K562 (cell line): ENCODE measurements around the gene WDR13. TPM values are rescaled to one million over a fixed set of nuclear protein-coding genes. Genes with fewer than 3 reads are reported as not detected.
A peak's percentile ranks its signal among the peaks of the same experiment; 100 is the strongest.

Source experiments
- ARID3B ChIP-seq: fragments of 250-450 bp; sonication (Bioruptor Pico); IDR thresholded peaks from 2 replicates; pipeline ENCODE4 v1.4.0; 2020; ENCODE audit warnings: borderline replicate concordance
- CBFA2T2 ChIP-seq: fragments of 450-650 bp; conservative IDR thresholded peaks from 2 replicates; pipeline ENCODE4 v1.6.1; 2017; ENCODE audit warnings: mild to moderate bottlenecking
- CBX1 ChIP-seq: sonication (generic); IDR thresholded peaks from 2 replicates; pipeline ENCODE4 v1.6.1; 2016; ENCODE audit warnings: antibody characterized with exemption, low read depth, mild to moderate bottlenecking
- CTBP1 ChIP-seq: fragments of 450-650 bp; IDR thresholded peaks from 2 replicates; pipeline ENCODE4 v1.6.1; 2016; ENCODE audit warnings: borderline replicate concordance
- EHMT2 ChIP-seq: fragments of 450-650 bp; IDR thresholded peaks from 2 replicates; pipeline ENCODE4 v1.6.1; 2018; ENCODE audit warnings: antibody characterized with exemption
- HMBOX1 ChIP-seq: sonication (generic); IDR thresholded peaks from 2 replicates; pipeline ENCODE4 v1.6.1; 2016
- HSF4 ChIP-seq: fragments of 250-450 bp; sonication (Bioruptor Pico); IDR thresholded peaks from 2 replicates; pipeline ENCODE4 v2.1.2; 2022; ENCODE audit warnings: mild to moderate bottlenecking, moderate library complexity, borderline replicate concordance
- JUNB ChIP-seq: fragments of 450-650 bp; formaldehyde crosslinking; conservative IDR thresholded peaks from 2 replicates; pipeline ENCODE4 v1.4.0; 2020; ENCODE audit warnings: mild to moderate bottlenecking
- MAX ChIP-seq: sonication (generic); formaldehyde crosslinking; IDR thresholded peaks from 2 replicates; pipeline ENCODE4 v1.9.0; 2022; ENCODE audit warnings: mild to moderate bottlenecking, missing genetic modification reagents
- NFE2 ChIP-seq: IDR thresholded peaks from 2 replicates; pipeline ENCODE4 v1.6.1; 2014; ENCODE audit warnings: antibody characterized with exemption, low read depth
- PTRF ChIP-seq: fragments of 450-650 bp; IDR thresholded peaks from 2 replicates; pipeline ENCODE4 v1.6.1; 2016; ENCODE audit warnings: mild to moderate bottlenecking, missing genetic modification characterization, missing compliant biosample characterization
- RAD51 ChIP-seq: fragments of 450-650 bp; IDR thresholded peaks from 2 replicates; pipeline ENCODE4 v1.7.1; 2016; ENCODE audit warnings: low read depth, mild to moderate bottlenecking, borderline replicate concordance
- RBM14 ChIP-seq: fragments of 200-400 bp; formaldehyde crosslinking; IDR thresholded peaks from 2 replicates; pipeline ENCODE4 v1.6.1; 2018; ENCODE audit warnings: low read depth, mild to moderate bottlenecking, low read length, moderate library complexity, borderline replicate concordance; ENCODE audit not compliant: insufficient read depth
- STAT6 ChIP-seq: sonication (generic); formaldehyde crosslinking; IDR thresholded peaks from 2 replicates; pipeline ENCODE4 v1.8.1; 2023; ENCODE audit warnings: mild to moderate bottlenecking, missing genetic modification reagents
- TAL1 ChIP-seq: fragments of 450-650 bp; IDR thresholded peaks from 2 replicates; pipeline ENCODE4 v1.6.1; 2016; ENCODE audit warnings: mild to moderate bottlenecking
- TCF15 ChIP-seq: fragments of 250-450 bp; sonication (Bioruptor Pico); IDR thresholded peaks from 2 replicates; pipeline ENCODE4 v1.8.0; 2022; ENCODE audit warnings: moderate library complexity, mild to moderate bottlenecking, inconsistent platforms
- TRIM24 ChIP-seq, 2 experiments: fragments of 450-650 bp; IDR thresholded peaks; 2 replicates each; pipeline ENCODE4 v1.6.1; 2016
- ZKSCAN1 ChIP-seq: fragments of 150-350 bp; IDR thresholded peaks from 2 replicates; pipeline ENCODE4 v1.6.1; 2016; ENCODE audit warnings: low read depth, low read length
- ZNF239 ChIP-seq: fragments of 250-450 bp; sonication (Bioruptor Pico); IDR thresholded peaks from 2 replicates; pipeline ENCODE4 v1.4.0; 2020; ENCODE audit warnings: mild to moderate bottlenecking
- ZNF445 ChIP-seq: fragments of 250-450 bp; sonication (Bioruptor Pico); IDR thresholded peaks from 2 replicates; pipeline ENCODE4 v1.4.0; 2020; ENCODE audit warnings: low read depth, mild to moderate bottlenecking, moderate library complexity
- ZNF75A ChIP-seq: fragments of 450-650 bp; formaldehyde crosslinking; IDR thresholded peaks from 2 replicates; pipeline ENCODE4 v1.4.0; 2020; ENCODE audit warnings: mild to moderate bottlenecking
- ZNF830 ChIP-seq: fragments of 250-450 bp; sonication (Bioruptor Pico); IDR thresholded peaks from 2 replicates; pipeline ENCODE4 v1.5.0; 2021; ENCODE audit warnings: mild to moderate bottlenecking
- polyA plus RNA-seq, 8 experiments: library from polyadenylated mRNA; depleted of rRNA in 4 of 8; stranded (reverse) in 5 of 8; unstranded in 3 of 8; fragments of >200 nt; fragmentation: Nextera tagmentation in 2 of 8; fragmentation: Illumina TruSeq in 1 of 8; extraction: Ambion mirVana in 2 of 8; extraction: Trizol in 1 of 8; gene quantifications; 2 replicates each; pipeline versions ENCODE4 v1.2.1 to v1.2.3, GENCODE V29; 2011 to 2014; ENCODE audit warnings: inconsistent platforms in 1 of 8, missing spikeins in 1 of 8
- total RNA-seq, 7 experiments: library from RNA; depleted of rRNA in 6 of 7; stranded (reverse); fragments of >200 nt in 6 of 7; fragmentation: Illumina TruSeq in 2 of 7; extraction: Trizol in 2 of 7; gene quantifications; 2 replicates each; pipeline versions ENCODE4 v1.2.1 to v1.2.3, GENCODE V29; 2011 to 2021; ENCODE audit warnings: low replicate concordance in 1 of 7

WDR13 gene
- total and polyA plus RNA-seq, 9 of the 15 experiments (the other 6 are each of a cell fraction or from before 2014, with no cell fraction given) = 7.4 to 70.5 (median 31.4) TPM

- TF ChIP-seq ARID3B (CRISPR knock-in tag) (no peak), ZNF75A (CRISPR knock-in tag) (no peak), ZNF830 (CRISPR knock-in tag) (no peak), CTBP1 (peak; percentile 67; the same call in 1 of the 2 replicates), RBM14 (no peak), ZNF445 (CRISPR knock-in tag) (no peak), MAX (CRISPR knock-in tag) (no peak; the same call in 1 of the 2 replicates), CBX1 (peak; percentile 24; the same call in 1 of the 2 replicates), TCF15 (CRISPR knock-in tag) (no peak), HSF4 (CRISPR knock-in tag) (no peak), TAL1 (no peak), STAT6 (CRISPR knock-in tag) (no peak), ZKSCAN1 (no peak), ZNF239 (CRISPR knock-in tag) (no peak), CBFA2T2 (no peak), HMBOX1 (no peak), RAD51 (no peak), NFE2 (0 out of 2 replicates have a peak, but pooled peaks have one; percentile 3), TRIM24 (IDR thresholded peaks at IDR 0.05) (no peak), JUNB (CRISPR knock-in tag) (no peak), PTRF (tag) (no peak), EHMT2 (no peak)
These were observed 34.2 kb downstream of the WDR13 start (continued) for GRCh38 chrX:48631376-48632090.
